ENCODE results near the gene ACTRT2. TPM values are rescaled to one million over a fixed set of nuclear protein-coding genes. Genes with fewer than 3 reads are reported as not detected.

Gene ACTRT2
- total and polyA plus RNA-seq, 2 donors (not counting 1 experiment from before 2014, with no cell fraction given) = not detected

- no peak overlapping the region for H3K4me2 ChIP-seq (replicated peaks; ENCODE audit: low read depth, low read length, poor library complexity, severe bottlenecking)
- TF ChIP-seq EZH2 (IDR thresholded peaks at IDR 0.05; ENCODE audit: borderline replicate concordance, insufficient read depth, low read depth, low read length, poor library complexity, severe bottlenecking) (no peak), CTCF (IDR thresholded peaks at IDR 0.05) (no peak)
- no peaks in the 10 kb centered on the region for H3K36me3 ChIP-seq (replicated peaks in 1 of 2; ENCODE audit: control extremely low read depth in 1 of 2, control insufficient read depth in 1 of 2, extremely low read depth in 1 of 2, insufficient read depth in 2 of 2, low read length in 1 of 2)
- intact Hi-C loops (cut with micrococcal nuclease) = no loop called here
- H3K4me3 ChIP-seq (ENCODE audit: control extremely low read depth in 1 of 5, extremely low read depth in 1 of 5, insufficient read depth in 1 of 5, low read depth in 2 of 5, low read length in 4 of 5) = no peak overlapping the region
- Mint-ChIP-seq H3K9me3 (ENCODE audit: insufficient read depth) (peaks cover 3% of the 10 kb centered on the region), H3K27me3 (peaks cover 34% of the 10 kb centered on the region), H3K4me1 (no peaks in the 10 kb centered on the region), H3K27ac (no peak overlapping the region), H3K4me3 (no peak overlapping the region)
- H2AFZ ChIP-seq (ENCODE audit: insufficient read depth, low read depth, low read length, poor library complexity, severe bottlenecking) = no peak overlapping the region
- H3K27ac ChIP-seq (ENCODE audit: low read length in 2 of 2) = no peak overlapping the region
- POLR2A ChIA-PET = no interaction called here
- no peak overlapping the region for H3K9ac ChIP-seq (ENCODE audit: low read length)
- DNase-seq = no peak
- H3K79me2 ChIP-seq (ENCODE audit: control insufficient read depth, insufficient read depth, low read length) = no peaks in the 10 kb centered on the region
- 81% methylated on average over 7 of the region's 7 CpGs for WGBS (ENCODE audit: insufficient coverage)
- H3K4me1 ChIP-seq (ENCODE audit: control insufficient read depth in 2 of 2, insufficient read depth in 2 of 2, low read length in 2 of 2) = no peaks in the 10 kb centered on the region
- peaks cover 0 to 12% (median 0%) of the 10 kb centered on the region in 3 donors for H3K9me3 ChIP-seq (ENCODE audit: control extremely low read depth in 1 of 3, control insufficient read depth in 2 of 3, insufficient read depth in 1 of 3, low read length in 2 of 3)
- CTCF ChIA-PET = no interaction called here
- ATAC-seq (ENCODE audit: low read depth) = no peak
- H4K20me1 ChIP-seq (ENCODE audit: control insufficient read depth, insufficient read depth, low read length, poor library complexity, severe bottlenecking) = no peaks in the 10 kb centered on the region
- peaks cover 0 to 8% (median 2%) of the 10 kb centered on the region in 4 experiments for H3K27me3 ChIP-seq (replicated peaks in 1 of 4; ENCODE audit: control extremely low read depth in 1 of 4, control insufficient read depth in 3 of 4, insufficient read depth in 4 of 4, low read length in 3 of 4)
Observed at GRCh38 chr1:3049164-3049563, 27.9 kb downstream of the ACTRT2 start.

- DNase-seq (no peak), ATAC-seq (ENCODE audit: low read depth) (no peak)
- intact Hi-C loops (cut with micrococcal nuclease) = no loop called here
- no peaks in the 10 kb centered on the region for H4K20me1 ChIP-seq (ENCODE audit: control insufficient read depth, insufficient read depth, low read length, poor library complexity, severe bottlenecking)
- peaks cover 3% of the 10 kb centered on the region for H3K9me3 Mint-ChIP-seq (ENCODE audit: insufficient read depth)
- no peaks in the 10 kb centered on the region for H3K4me1 ChIP-seq (ENCODE audit: control insufficient read depth in 2 of 2, insufficient read depth in 2 of 2, low read length in 2 of 2)
- H3K27me3 Mint-ChIP-seq = peaks cover 32% of the 10 kb centered on the region
- no peaks in the 10 kb centered on the region for H3K4me1 Mint-ChIP-seq
- WGBS (ENCODE audit: insufficient coverage) = 86% methylated on average over 2 of the region's 2 CpGs
- H3K4me3 ChIP-seq (ENCODE audit: control extremely low read depth in 1 of 5, extremely low read depth in 1 of 5, insufficient read depth in 1 of 5, low read depth in 2 of 5, low read length in 4 of 5) = no peak overlapping the region
- ChIA-PET POLR2A (no interaction called here), CTCF (no interaction called here)
- TF ChIP-seq EZH2 (IDR thresholded peaks at IDR 0.05; ENCODE audit: borderline replicate concordance, insufficient read depth, low read depth, low read length, poor library complexity, severe bottlenecking) (no peak), CTCF (IDR thresholded peaks at IDR 0.05) (no peak)
- no peaks in the 10 kb centered on the region for H3K79me2 ChIP-seq (ENCODE audit: control insufficient read depth, insufficient read depth, low read length)
- no peak overlapping the region for H3K9ac ChIP-seq (ENCODE audit: low read length)
- peaks cover 0 to 12% (median 0%) of the 10 kb centered on the region in 3 donors for H3K9me3 ChIP-seq (ENCODE audit: control extremely low read depth in 1 of 3, control insufficient read depth in 2 of 3, insufficient read depth in 1 of 3, low read length in 2 of 3)
- peaks cover 0 to 8% (median 2%) of the 10 kb centered on the region in 4 experiments for H3K27me3 ChIP-seq (replicated peaks in 1 of 4; ENCODE audit: control extremely low read depth in 1 of 4, control insufficient read depth in 3 of 4, insufficient read depth in 4 of 4, low read length in 3 of 4)
- no peak overlapping the region for H3K27ac ChIP-seq (ENCODE audit: low read length in 2 of 2)
- H2AFZ ChIP-seq (ENCODE audit: insufficient read depth, low read depth, low read length, poor library complexity, severe bottlenecking) = no peak overlapping the region
- H3K27ac Mint-ChIP-seq = no peak overlapping the region
- H3K36me3 ChIP-seq (replicated peaks in 1 of 2; ENCODE audit: control extremely low read depth in 1 of 2, control insufficient read depth in 1 of 2, extremely low read depth in 1 of 2, insufficient read depth in 2 of 2, low read length in 1 of 2) = no peaks in the 10 kb centered on the region
- no peak overlapping the region for H3K4me2 ChIP-seq (replicated peaks; ENCODE audit: low read depth, low read length, poor library complexity, severe bottlenecking)
- H3K4me3 Mint-ChIP-seq = no peak overlapping the region
Observed at GRCh38 chr1:3049905-3050304, 28.6 kb downstream of the ACTRT2 start.
